H9 (cell line): ENCODE results near the gene ADCY1. TPM values are rescaled to one million over a fixed set of nuclear protein-coding genes. Genes with fewer than 3 reads are reported as not detected.

Source experiments
- DNase-seq: peaks from one replicate; pipeline ENCODE4 v3.0.0-alpha.2; 2017
- H2AFZ ChIP-seq: one replicate; pipeline ENCODE4 v1.6.1; 2013; ENCODE audit warnings: mild to moderate bottlenecking, low read length, control low read depth, moderate library complexity
- H2AK5ac ChIP-seq: 2 replicates; pipeline ENCODE4 v1.6.1; 2013; ENCODE audit warnings: low read length, control low read depth, mixed read lengths; ENCODE audit not compliant: insufficient read length
- H2BK120ac ChIP-seq: one replicate; pipeline ENCODE4 v1.6.1; 2013; ENCODE audit warnings: low read depth, mild to moderate bottlenecking, low read length, control low read depth, inconsistent platforms; ENCODE audit not compliant: poor library complexity, severe bottlenecking
- H2BK12ac ChIP-seq: 2 replicates; pipeline ENCODE4 v1.6.1; 2013; ENCODE audit warnings: low read length, control low read depth, mixed read lengths, low read depth; ENCODE audit not compliant: insufficient read length
- H2BK15ac ChIP-seq: 2 replicates; pipeline ENCODE4 v1.6.1; 2013; ENCODE audit warnings: low read depth, low read length, control low read depth
- H2BK20ac ChIP-seq: one replicate; pipeline ENCODE4 v1.6.1; 2013; ENCODE audit warnings: low read depth, mild to moderate bottlenecking, low read length, control low read depth, inconsistent platforms; ENCODE audit not compliant: poor library complexity, severe bottlenecking
- H2BK5ac ChIP-seq: 2 replicates; pipeline ENCODE4 v1.6.1; 2013; ENCODE audit warnings: low read length, control low read depth, mixed read lengths; ENCODE audit not compliant: insufficient read length
- H3K14ac ChIP-seq: 2 replicates; pipeline ENCODE4 v1.6.1; 2013; ENCODE audit warnings: low read length, control low read depth; ENCODE audit not compliant: insufficient read depth
- H3K18ac ChIP-seq: 2 replicates; pipeline ENCODE4 v1.6.1; 2013; ENCODE audit warnings: low read depth, mild to moderate bottlenecking, mixed read lengths, low read length, control low read depth; ENCODE audit not compliant: insufficient read length
- H3K23ac ChIP-seq: 2 replicates; pipeline ENCODE4 v1.6.1; 2013; ENCODE audit warnings: low read length, control low read depth, mixed read lengths, low read depth; ENCODE audit not compliant: insufficient read length
- H3K23me2 ChIP-seq: 2 replicates; pipeline ENCODE4 v1.6.1; 2013; ENCODE audit warnings: low read depth, mild to moderate bottlenecking, mixed read lengths, low read length, control low read depth; ENCODE audit not compliant: insufficient read length, poor library complexity, severe bottlenecking
- H3K27ac ChIP-seq: 2 replicates; pipeline ENCODE4 v1.5.1; 2013; ENCODE audit warnings: low read length, control low read depth, mixed read lengths, low read depth; ENCODE audit not compliant: insufficient read length
- H3K27me3 ChIP-seq: 2 replicates; pipeline ENCODE4 v1.6.1; 2013; ENCODE audit warnings: low read length, control low read depth, inconsistent platforms; ENCODE audit not compliant: insufficient read depth
- H3K4ac ChIP-seq: 2 replicates; pipeline ENCODE4 v1.6.1; 2013; ENCODE audit warnings: low read depth, mild to moderate bottlenecking, control low read depth, inconsistent platforms, low read length, moderate library complexity
- H3K4me1 ChIP-seq: 2 replicates; pipeline ENCODE4 v1.6.1; 2013; ENCODE audit warnings: low read length, control low read depth, inconsistent platforms; ENCODE audit not compliant: insufficient read depth
- H3K4me2 ChIP-seq: 2 replicates; pipeline ENCODE4 v1.6.1; 2013; ENCODE audit warnings: low read length, control low read depth, mixed read lengths; ENCODE audit not compliant: insufficient read length, insufficient read depth
- H3K56ac ChIP-seq: 2 replicates; pipeline ENCODE4 v1.6.1; 2013; ENCODE audit warnings: low read depth, mild to moderate bottlenecking, mixed read lengths, low read length, control low read depth; ENCODE audit not compliant: insufficient read length
- H3K79me1 ChIP-seq: 2 replicates; pipeline ENCODE4 v1.6.1; 2013; ENCODE audit warnings: low read depth, mild to moderate bottlenecking, moderate library complexity, low read length, control low read depth, inconsistent platforms; ENCODE audit not compliant: insufficient read depth, poor library complexity, severe bottlenecking
- H3K79me2 ChIP-seq: 2 replicates; pipeline ENCODE4 v1.6.1; 2013; ENCODE audit warnings: low read length, control low read depth, inconsistent platforms; ENCODE audit not compliant: insufficient read depth
- H3K9ac ChIP-seq: 2 replicates; pipeline ENCODE4 v1.6.1; 2013; ENCODE audit warnings: low read length, control low read depth, mixed read lengths; ENCODE audit not compliant: insufficient read length; ENCODE audit errors: extremely low read depth
- H3K9me3 ChIP-seq: one replicate; pipeline ENCODE4 v1.6.1; 2013; ENCODE audit warnings: low read depth, low read length, inconsistent platforms; ENCODE audit not compliant: control insufficient read depth
- H3T11ph ChIP-seq: one replicate; pipeline ENCODE4 v1.6.1; 2013; ENCODE audit warnings: mild to moderate bottlenecking, low read length, control low read depth, inconsistent platforms
- H4K20me1 ChIP-seq: one replicate; pipeline ENCODE4 v1.6.1; 2013; ENCODE audit not compliant: control insufficient read depth, insufficient read length, insufficient read depth
- H4K5ac ChIP-seq: 2 replicates; pipeline ENCODE4 v1.6.1; 2013; ENCODE audit warnings: low read depth, mild to moderate bottlenecking, mixed read lengths, low read length, control low read depth; ENCODE audit not compliant: insufficient read length
- H4K8ac ChIP-seq: replicated peaks from 2 replicates; pipeline ENCODE4 v1.6.1; 2013; ENCODE audit warnings: low read length, control low read depth, mixed read lengths, low read depth; ENCODE audit not compliant: insufficient read length
- H4K91ac ChIP-seq: 2 replicates; pipeline ENCODE4 v1.6.1; 2013; ENCODE audit warnings: low read depth, mild to moderate bottlenecking, moderate library complexity, mixed read lengths, low read length, control low read depth; ENCODE audit not compliant: insufficient read length
- H3K27ac Mint-ChIP-seq, 3 experiments: 2 replicates in 2 of 3; 3 replicates in 1 of 3; pipeline ENCODE4 v1.8.0; 2020 to 2021; ENCODE audit warnings: mixed read lengths in 3 of 3, mild to moderate bottlenecking in 1 of 3, moderate library complexity in 1 of 3
- H3K27me3 Mint-ChIP-seq: 2 replicates; pipeline ENCODE4 v1.8.0; 2021; ENCODE audit warnings: low read depth, mild to moderate bottlenecking, moderate library complexity, mixed read lengths
- H3K36me3 Mint-ChIP-seq, 3 experiments: 2 replicates in 2 of 3; 3 replicates in 1 of 3; pipeline ENCODE4 v1.8.0; 2020 to 2021; ENCODE audit warnings: low read depth in 3 of 3, mixed read lengths in 3 of 3; ENCODE audit not compliant: insufficient read depth in 1 of 3
- H3K4me1 Mint-ChIP-seq, 2 experiments: 2 replicates each; pipeline ENCODE4 v1.8.0; 2020; ENCODE audit warnings: mixed read lengths in 2 of 2
- H3K4me3 Mint-ChIP-seq, 2 experiments: 2 replicates in 1 of 2; 3 replicates in 1 of 2; pipeline ENCODE4 v1.8.0; 2020 to 2021; ENCODE audit warnings: mild to moderate bottlenecking in 2 of 2, mixed read lengths in 2 of 2, moderate library complexity in 1 of 2
- H3K9me3 Mint-ChIP-seq, 2 experiments: 2 replicates in 1 of 2; 3 replicates in 1 of 2; pipeline ENCODE4 v1.8.0; 2020; ENCODE audit warnings: mild to moderate bottlenecking in 2 of 2, mixed read lengths in 2 of 2, moderate library complexity in 1 of 2
- WGBS: extraction: QIAGEN DNeasy Blood & Tissue Kit; methylation state at CpG from one replicate; pipeline ENCODE4 v1.1.7; 2013; ENCODE audit warnings: missing lambda C conversion rate, low lambda C conversion rate, mixed read lengths; ENCODE audit not compliant: insufficient read length; ENCODE audit errors: extremely low coverage; 5-methylcytosine and 5-hydroxymethylcytosine counted together
- total RNA-seq: library from RNA; stranded (reverse); gene quantifications from 2 replicates; pipeline ENCODE4 v1.2.1, GENCODE V29; 2021
- TF ChIP-seq, protein P1 (sequence below): fragments of 200-600 bp; sonication (generic); conservative IDR thresholded peaks from 3 replicates; pipeline ENCODE4 v1.8.0; 2021; ENCODE audit warnings: antibody characterized with exemption, mild to moderate bottlenecking

The ADCY1 gene
- total RNA-seq, 1 experiment from 2014 or later = 21.6 TPM

- Mint-ChIP-seq H3K27ac (no peak overlapping the region; a peak in 1 of 7 replicates), H3K27me3 (no peaks in the 10 kb centered on the region), H3K4me1 (peaks cover 32% of the 10 kb centered on the region in 2 experiments), H3K9me3 (no peaks in the 10 kb centered on the region), H3K36me3 (peaks cover 0 to 2% (median 0%) of the 10 kb centered on the region in 3 experiments; a peak in 1 of 7 replicates), H3K4me3 (no peak overlapping the region)
- H3K14ac ChIP-seq = no peak overlapping the region
- H3K9me3 ChIP-seq = no peaks in the 10 kb centered on the region
- no peak overlapping the region for H2BK120ac ChIP-seq
- no peaks in the 10 kb centered on the region for H4K20me1 ChIP-seq
- H2BK20ac ChIP-seq = no peak overlapping the region
- no peak overlapping the region for H3K18ac ChIP-seq
- DNase-seq = no peak
- H3K23me2 ChIP-seq = no peaks in the 10 kb centered on the region
- TF ChIP-seq, protein P1, sequence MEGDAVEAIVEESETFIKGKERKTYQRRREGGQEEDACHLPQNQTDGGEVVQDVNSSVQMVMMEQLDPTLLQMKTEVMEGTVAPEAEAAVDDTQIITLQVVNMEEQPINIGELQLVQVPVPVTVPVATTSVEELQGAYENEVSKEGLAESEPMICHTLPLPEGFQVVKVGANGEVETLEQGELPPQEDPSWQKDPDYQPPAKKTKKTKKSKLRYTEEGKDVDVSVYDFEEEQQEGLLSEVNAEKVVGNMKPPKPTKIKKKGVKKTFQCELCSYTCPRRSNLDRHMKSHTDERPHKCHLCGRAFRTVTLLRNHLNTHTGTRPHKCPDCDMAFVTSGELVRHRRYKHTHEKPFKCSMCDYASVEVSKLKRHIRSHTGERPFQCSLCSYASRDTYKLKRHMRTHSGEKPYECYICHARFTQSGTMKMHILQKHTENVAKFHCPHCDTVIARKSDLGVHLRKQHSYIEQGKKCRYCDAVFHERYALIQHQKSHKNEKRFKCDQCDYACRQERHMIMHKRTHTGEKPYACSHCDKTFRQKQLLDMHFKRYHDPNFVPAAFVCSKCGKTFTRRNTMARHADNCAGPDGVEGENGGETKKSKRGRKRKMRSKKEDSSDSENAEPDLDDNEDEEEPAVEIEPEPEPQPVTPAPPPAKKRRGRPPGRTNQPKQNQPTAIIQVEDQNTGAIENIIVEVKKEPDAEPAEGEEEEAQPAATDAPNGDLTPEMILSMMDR = no peak
- H3K9ac ChIP-seq = no peak overlapping the region
- peaks cover 13% of the 10 kb centered on the region; the same call in 1 of the 2 replicates for H3K4me1 ChIP-seq
- no peak overlapping the region for H2BK15ac ChIP-seq
- H4K5ac ChIP-seq = no peak overlapping the region
- peaks cover 2% of the 10 kb centered on the region; the same call in 1 of the 2 replicates for H3K79me2 ChIP-seq
- H2BK12ac ChIP-seq = no peak overlapping the region
- H3K27ac ChIP-seq = no peak overlapping the region
- H3K23ac ChIP-seq = no peak overlapping the region
- no peak overlapping the region for H2AK5ac ChIP-seq
- no peak overlapping the region for H3K4ac ChIP-seq
- H3K4me2 ChIP-seq = no peak overlapping the region
- no peak overlapping the region for H3K56ac ChIP-seq
- H4K8ac ChIP-seq = no peak overlapping the region
- no peak overlapping the region for H2AFZ ChIP-seq
- H2BK5ac ChIP-seq = no peak overlapping the region
- H3K79me1 ChIP-seq = no peaks in the 10 kb centered on the region
- no peak overlapping the region for H4K91ac ChIP-seq
- H3T11ph ChIP-seq = no peak overlapping the region
- H3K27me3 ChIP-seq = no peaks in the 10 kb centered on the region
- no CpG with 5 or more reads among the region's 5 CpGs for WGBS
Measured at GRCh38 chr7:45585628-45586027, 11.5 kb downstream of the ADCY1 start.
